Amniotic stem cell (primary cell): ENCODE data around the gene DIAPH1.

ENCODE experiments used
- DNase-seq: peaks from one replicate; lab custom pipeline; 2025; lab: John Stamatoyannopoulos, UW

The DIAPH1 gene

DNA sequence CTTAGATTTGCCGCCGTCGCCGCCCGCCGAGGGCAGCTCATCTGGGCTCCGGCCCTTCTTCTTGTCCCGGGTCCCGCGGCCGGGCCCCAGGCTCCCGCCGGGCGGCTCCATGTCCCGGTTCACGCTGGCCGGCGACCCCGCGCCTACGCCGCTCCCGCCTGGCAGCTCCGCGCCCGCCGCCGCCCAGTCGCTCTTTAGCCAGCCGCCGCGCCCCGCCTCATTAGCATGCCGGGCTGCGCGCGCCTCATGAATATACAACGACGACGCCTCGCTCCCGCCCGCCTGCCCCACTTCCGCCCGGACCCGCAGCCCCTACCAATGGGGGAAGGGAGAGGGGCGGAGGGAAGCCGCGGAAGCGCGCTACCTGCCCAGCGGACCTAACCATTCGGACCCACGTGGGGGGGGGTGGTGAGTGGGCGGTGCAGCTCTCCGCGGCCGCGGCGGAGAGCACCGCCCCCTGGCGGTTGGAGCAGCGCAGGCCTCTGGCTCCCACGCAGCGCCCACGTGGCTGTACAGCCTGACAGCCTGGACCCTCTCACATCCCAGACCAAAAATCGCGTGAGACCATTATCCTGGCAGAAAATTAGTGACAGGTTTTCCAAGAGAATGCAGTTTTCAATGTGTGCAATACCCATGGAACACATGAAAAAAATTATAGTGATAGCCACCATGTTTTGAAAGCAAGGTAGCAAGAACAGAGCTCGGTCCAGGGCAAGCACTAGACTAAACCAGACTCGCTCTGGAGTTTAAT lies at the start of gene DIAPH1:
Gene DIAPH1, minus strand, starts transcription at position 197 of the 751 bp plus-strand sequence. Its CDS starts 86 bp downstream, at position 111.
- peak; percentile 90 for DNase-seq

DNA sequence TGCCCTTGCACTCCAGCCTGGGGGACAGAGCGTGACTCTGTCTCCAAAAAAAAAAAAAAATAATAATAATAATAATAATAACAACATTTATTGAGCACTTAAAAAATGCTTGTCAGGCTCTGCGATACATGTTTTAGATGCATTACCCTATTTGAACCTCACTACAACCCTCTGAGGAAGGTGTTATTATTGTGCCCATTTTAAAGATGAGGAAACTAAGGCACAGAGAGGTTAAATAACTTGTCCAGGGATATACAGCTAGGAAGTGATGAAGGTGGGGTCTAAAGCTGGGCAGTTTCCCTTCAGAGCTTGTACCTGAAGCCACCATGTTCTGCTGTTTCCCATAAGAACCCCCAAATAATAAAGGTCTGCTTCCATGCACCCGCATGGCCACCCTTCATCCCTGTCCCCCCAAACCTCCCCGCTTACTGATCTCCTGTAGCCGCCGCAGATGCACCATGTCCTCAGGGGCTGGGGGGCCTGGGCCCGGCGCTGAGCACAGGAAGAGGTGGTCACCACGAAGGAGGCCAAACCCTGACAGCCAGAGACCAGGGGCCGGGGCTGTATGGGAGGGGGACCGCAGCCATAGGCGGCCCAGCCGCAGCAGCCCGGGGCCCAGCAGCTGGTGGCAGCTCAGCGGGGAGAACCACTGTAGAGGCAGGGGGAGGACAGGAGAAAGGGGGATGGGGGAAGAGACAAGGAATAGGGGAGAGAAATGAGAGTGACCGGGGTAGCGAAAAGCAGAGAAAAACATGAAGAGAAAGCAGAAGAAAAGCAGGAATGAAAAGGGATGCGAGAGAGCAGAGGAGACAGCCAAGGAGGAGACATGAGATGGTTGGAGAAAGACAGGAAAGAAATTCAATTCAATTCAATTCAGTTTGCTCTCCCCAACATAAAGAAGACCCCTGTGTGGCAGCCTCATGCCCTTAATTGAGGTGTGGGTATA lies 47.5 kb upstream of the DIAPH1 start:
- no peak for DNase-seq

- DNase-seq, result no peak
These were observed 46.1 kb upstream of the DIAPH1 start for GRCh38 chr5:141664733-141665461.

- no peak for DNase-seq
These were observed 44.7 kb upstream of the DIAPH1 start for GRCh38 chr5:141663506-141663905.

DNA sequence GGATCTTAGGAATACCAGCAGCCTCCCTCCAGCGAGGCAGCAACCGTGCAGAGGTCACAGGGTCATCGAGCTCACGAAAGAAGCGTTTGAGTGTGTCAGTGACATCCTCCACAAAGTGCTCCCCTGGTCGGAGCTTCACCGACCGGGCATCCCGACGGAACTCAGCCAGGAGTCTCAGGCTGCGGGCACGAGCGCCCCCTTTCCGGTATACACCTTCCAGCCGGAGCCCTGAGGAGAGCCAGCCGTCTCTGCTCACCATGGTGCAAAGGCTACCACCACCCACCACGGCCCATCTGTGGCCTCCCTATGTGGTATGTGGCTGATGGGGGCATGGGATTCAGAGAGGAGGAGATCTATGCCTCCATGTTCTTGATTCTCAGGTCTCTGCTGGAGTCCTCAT lies 43.2 kb upstream of the DIAPH1 start:
- DNase-seq, result no peak

GRCh38 chr5:141657937-141658545 lies 39.2 kb upstream of the DIAPH1 start:
- DNase-seq, result peak; percentile 77

DNA sequence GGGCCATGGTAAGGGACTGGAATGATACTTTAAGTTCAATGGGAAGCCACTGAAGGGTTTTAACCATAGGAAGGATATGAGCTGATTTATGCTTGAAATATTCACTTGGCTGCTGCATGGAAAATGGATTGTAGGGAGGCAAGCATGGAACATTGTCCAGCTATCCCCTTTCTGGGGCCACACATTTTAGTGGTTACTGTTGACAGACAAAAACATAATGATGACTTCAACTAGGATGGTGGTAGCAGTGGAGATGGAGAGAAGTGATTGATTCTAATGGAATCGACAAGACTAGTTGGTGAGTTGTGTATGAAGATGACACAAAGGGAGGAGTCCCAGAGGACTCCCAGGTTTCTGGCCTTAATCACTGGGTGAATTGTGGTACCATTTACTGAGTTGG lies 38.6 kb upstream of the DIAPH1 start:
- DNase-seq, result no peak

DNA sequence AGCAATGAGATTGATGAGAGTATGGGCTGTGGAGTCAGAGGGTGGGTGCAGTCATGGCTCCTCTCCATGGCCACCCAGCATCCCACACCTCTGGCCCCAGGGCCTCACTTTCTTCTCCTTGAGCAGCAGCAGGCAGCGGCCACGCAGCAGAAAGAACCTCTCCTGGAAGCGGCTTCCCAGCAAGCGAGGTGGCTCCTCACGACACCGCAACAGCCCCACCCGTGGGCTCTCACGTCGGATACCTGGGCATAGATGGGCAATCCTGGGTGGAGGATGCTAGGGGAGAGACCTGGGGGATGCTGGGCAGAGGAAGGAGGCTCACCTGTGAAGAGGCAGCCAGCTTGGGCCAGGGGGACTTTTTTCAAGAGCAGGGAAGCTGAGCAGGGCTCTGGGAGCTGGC lies 37.6 kb upstream of the DIAPH1 start:
- DNase-seq, result no peak

DNA sequence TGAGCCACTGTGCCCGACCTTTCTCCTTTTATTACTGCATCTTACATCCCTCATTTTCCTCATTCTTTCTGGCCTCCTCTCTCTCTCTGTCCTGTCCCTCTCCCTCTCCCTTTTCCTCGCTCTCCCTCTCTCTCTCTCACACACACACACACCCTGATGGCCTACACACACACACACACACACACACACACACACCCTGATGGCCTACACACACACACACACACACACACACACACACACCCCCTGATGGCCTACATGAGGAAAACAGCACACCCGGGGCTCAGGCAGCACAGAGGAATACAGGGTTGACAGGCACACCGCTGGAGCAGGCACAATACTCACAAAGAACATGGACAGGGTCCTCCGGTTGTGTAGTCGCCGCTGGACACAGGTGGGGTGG lies 36.2 kb upstream of the DIAPH1 start:
- DNase-seq, result no peak

DNA sequence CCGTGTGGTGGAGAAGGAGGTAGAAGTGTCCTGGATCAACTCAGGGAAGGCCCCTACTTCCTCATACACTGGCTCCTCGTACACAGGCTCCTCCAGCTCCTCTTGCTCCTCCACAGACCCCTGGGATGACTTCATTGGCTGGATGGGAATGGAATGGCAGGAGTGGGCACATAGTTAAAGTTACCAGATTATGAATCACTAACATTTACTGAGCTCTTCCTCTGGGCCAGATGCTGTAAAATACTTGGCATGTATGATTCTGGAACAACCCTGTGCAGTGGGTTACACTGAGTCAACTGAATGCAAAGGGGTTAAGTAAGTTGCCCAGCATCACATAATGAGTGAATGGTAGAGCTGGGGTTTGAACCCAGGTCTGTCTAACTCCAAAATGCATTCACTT lies 35.5 kb upstream of the DIAPH1 start:
- peak; percentile 45 for DNase-seq

DNA sequence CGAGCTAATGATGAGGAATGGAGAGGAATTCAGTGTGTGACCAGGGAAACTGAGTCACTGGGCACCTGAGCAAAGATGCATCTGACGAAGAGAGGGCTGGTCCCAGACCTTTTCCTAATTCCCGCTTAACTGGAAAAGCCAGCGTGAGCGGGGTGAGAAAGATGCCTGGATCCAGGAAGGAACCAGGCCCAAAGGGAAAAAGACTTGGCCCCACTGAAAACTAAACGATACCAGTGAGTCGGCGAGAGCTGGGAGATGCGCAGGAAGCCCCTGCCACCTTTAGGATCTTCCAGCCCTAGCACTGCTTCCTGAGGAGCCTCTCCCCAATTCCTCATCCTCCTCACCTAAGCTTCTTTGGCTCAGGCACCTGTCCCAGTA lies 32.9 kb upstream of the DIAPH1 start:
- no peak for DNase-seq

- DNase-seq, result peak; percentile 48
These were observed 32.3 kb upstream of the DIAPH1 start, which contains the start of gene FCHSD1 for GRCh38 chr5:141650851-141651727. Gene FCHSD1, minus strand, starts transcription at chr5:141651418. Its CDS starts 50 bp downstream, at chr5:141651368.

DNA sequence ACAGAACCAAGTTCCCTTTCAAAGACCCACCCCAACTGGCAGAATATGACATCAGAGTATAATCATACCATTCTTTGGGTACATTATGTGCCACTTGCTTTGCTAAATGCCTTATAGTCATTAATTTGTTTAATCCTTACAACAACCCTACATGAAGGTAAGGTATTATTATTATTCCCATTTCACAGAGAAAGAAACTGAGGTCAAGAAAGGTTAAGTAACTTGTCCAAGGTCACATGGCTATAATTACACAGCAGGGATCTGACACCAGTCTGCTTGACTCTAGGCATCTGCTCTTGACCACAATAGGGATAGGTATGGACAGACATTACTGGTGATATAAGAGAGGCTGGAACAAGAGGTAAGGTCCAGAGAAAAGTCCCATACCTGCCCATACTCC lies 31.2 kb upstream of the DIAPH1 start:
- no peak for DNase-seq

DNA sequence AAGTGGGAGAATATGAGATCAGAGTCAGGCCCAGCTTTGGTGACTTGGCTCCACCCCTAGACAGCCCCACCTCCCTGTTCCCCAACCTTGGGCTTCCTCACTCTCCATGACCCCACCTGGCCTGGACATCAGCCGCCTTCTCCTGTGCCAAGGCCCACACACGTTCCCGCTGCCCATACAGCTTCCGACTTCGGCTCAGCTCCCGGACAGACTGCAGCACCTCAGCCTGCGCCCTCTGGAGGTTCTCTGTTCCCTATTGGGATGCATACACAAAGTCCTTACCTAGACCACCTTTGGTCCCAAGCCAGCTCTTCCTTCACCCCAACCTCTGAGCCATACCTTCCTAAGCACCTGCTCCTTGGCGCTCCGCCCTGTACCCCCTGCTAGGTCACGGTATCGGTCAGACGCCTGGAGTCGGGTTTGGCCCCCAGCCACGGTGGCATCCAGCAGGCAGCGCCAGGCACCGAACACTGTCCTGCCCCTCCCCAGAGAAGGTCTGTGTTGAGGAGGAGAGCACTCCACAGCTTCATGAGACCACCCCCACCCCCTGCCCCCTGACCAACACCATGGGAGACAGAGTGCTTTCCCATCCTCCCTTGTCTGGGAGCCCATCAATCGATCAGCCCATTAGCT lies 30.4 kb upstream of the DIAPH1 start:
- DNase-seq, result no peak

DNA sequence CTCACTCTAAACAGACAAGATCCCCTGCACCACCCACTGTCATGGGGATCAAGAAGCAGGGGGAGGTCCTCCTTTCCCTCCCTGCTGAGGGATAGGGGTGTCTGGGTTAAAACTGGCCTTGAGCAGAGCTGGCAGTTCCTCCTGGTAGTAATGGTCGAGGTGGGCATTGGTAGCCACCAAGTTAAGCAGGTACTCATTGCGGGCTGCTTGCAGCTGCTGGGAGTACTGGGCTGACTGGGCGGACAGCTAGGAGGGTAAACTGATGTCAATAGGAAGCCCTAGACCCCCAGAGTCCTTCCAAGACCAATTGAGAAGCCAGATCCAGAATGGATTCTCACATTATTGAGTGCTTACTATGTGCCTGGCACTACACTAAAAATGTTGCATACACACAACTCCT lies 29.1 kb upstream of the DIAPH1 start:
- no peak for DNase-seq

DNA sequence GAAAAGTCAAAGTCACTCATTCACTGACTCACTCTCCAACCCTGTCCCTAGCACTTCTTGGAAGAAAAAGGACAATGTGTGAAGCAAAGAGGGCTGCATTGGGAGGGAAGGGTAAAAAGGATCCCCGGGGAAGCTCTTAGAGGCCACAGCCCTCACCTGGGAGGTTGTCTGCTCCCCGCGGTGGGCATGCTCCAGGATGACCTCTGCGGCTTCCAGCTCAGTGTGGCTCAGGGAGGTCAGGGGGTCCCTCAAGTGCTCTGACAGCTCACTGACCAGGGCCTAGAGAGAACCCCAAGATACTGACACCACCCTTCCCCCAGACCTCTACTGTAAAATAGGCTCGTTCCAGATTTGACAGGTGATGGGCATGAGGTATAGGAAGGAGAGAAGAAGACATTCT lies 28.4 kb upstream of the DIAPH1 start:
- no peak for DNase-seq

DNA sequence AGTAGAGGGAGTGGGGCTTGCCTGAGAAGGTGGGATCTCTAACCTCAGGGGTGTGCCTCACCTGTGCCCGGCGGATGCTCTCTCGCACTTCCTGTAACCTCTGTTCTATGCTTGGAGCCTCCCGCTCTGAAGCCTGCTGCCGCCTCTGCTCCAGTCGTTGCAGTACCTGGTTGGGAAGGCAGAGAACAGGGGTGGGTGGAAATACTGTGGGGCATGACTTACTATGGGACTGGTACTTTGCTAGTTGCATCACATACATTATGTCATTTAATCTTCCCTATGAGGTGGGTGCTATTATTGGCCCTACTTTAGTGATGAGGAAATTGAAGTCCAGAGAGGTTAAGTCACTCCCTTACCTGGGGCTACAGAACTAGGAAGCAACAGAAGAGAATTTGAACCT lies 27.2 kb upstream of the DIAPH1 start:
- DNase-seq, result no peak

- DNase-seq, result no peak
These were observed 23.0 kb upstream of the DIAPH1 start for GRCh38 chr5:141641634-141642267.

DNA sequence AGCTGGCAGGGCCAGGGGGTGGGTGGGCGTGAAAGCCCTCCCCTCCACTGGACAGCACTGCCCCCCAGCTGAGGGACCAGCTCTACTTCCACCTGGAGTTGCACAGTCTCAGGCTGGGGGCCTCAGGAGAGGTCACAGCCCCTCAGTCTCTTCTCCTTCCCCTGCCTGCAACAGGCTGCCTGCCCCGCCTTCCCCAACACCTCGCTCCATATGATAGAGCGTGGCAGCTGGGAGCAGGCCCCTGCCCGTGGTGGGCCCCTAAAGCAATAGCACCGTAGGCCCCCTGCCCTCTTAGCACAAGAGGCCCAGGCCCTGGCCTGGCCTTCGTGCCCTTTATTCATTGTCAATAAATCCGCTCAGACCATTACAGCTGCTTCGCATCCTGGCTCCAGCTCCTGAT lies 21.9 kb upstream of the DIAPH1 start:
- DNase-seq, result no peak

GRCh38 chr5:141640051-141640415 lies 21.2 kb upstream of the DIAPH1 start:
- DNase-seq, result no peak
